ENCODE results near the gene AGFG2. TPM values are rescaled to one million over a fixed set of nuclear protein-coding genes. Genes with fewer than 3 reads are reported as not detected.

The AGFG2 gene
- total RNA-seq, 2 donors from 2014 or later, result 65.0 to 75.5 TPM

- intact Hi-C loops (cut with DNase I, micrococcal nuclease), result no loop called here
Observed at GRCh38 chr7:100578246-100579183, 39.5 kb downstream of the AGFG2 start.

GRCh38 chr7:100580466-100581283, 41.7 kb downstream of the AGFG2 start:
- ATAC-seq (no peak), DNase-seq (no peak)
- intact Hi-C loops (cut with DNase I, micrococcal nuclease), result loop anchor here in 1 of 2 donors (10.0 kb wide), 1 partner anchor 104 kb away; no protein-coding TSS in a partner anchor

More at GRCh38 chr7:100578246-100579183, 39.5 kb downstream of the AGFG2 start:
- ATAC-seq, result no peak
- DNase-seq, result no peak

- intact Hi-C loops (cut with DNase I, micrococcal nuclease), result loop anchor here in 1 of 2 donors (10.0 kb wide), 1 partner anchor 103 kb away; no protein-coding TSS in a partner anchor
- no peak for ATAC-seq
- DNase-seq, result no peak
Observed at GRCh38 chr7:100582041-100582579, 43.1 kb downstream of the AGFG2 start.

- intact Hi-C loops (cut with DNase I, micrococcal nuclease), result loop anchor here in 1 of 2 donors (10.0 kb wide), 1 partner anchor 102 kb away; no protein-coding TSS in a partner anchor
- DNase-seq, result no peak
- no peak for ATAC-seq
Observed at GRCh38 chr7:100582650-100583049, 43.6 kb downstream of the AGFG2 start.

GRCh38 chr7:100583132-100584053, 44.4 kb downstream of the AGFG2 start:
- peak; percentile 72 to 73 for DNase-seq
- no peak for ATAC-seq
- intact Hi-C loops (cut with DNase I, micrococcal nuclease), result loop anchor here in 1 of 2 donors (10.0 kb wide), 1 partner anchor 101 kb away; no protein-coding TSS in a partner anchor

- ATAC-seq (no peak), DNase-seq (peak; percentile 34)
- intact Hi-C loops (cut with DNase I, micrococcal nuclease), result loop anchor here in 1 of 2 donors (10.0 kb wide), 1 partner anchor 101 kb away; no protein-coding TSS in a partner anchor
Observed at GRCh38 chr7:100584054-100584682, 45.2 kb downstream of the AGFG2 start.

GRCh38 chr7:100584683-100585510, 45.9 kb downstream of the AGFG2 start:
- intact Hi-C loops (cut with DNase I, micrococcal nuclease), result loop anchor here in 1 of 2 donors (10.0 kb wide), 1 partner anchor 100 kb away; no protein-coding TSS in a partner anchor
- peak; percentile 72 to 85 for DNase-seq
- peak; percentile 31 for ATAC-seq

GRCh38 chr7:100585511-100586265, 46.7 kb downstream of the AGFG2 start, which contains the start of gene LRCH4:
LRCH4 (minus strand) TSS chr7:100586129; CDS start chr7:100586100, 29 bp downstream.
- intact Hi-C loops (cut with DNase I, micrococcal nuclease), result loop anchor here in 1 of 2 donors (10.0 kb wide), 1 partner anchor 99 kb away; no protein-coding TSS in a partner anchor
- ATAC-seq (peak; percentile 77), DNase-seq (peak; percentile 70 to 82)

GRCh38 chr7:100586266-100587025, 47.4 kb downstream of the AGFG2 start, which contains the start of gene FBXO24:
FBXO24 (plus strand) TSS chr7:100586328; CDS start chr7:100586626, 298 bp downstream.
- ATAC-seq (peak; percentile 78), DNase-seq (peak; percentile 99 to 100)
- intact Hi-C loops (cut with DNase I, micrococcal nuclease), result loop anchor here in 1 of 2 donors (10.0 kb wide), 1 partner anchor 98 kb away; no protein-coding TSS in a partner anchor

GRCh38 chr7:100588438-100588837, 49.4 kb downstream of the AGFG2 start:
- DNase-seq, result no peak
- intact Hi-C loops (cut with DNase I, micrococcal nuclease), result loop anchor here in 1 of 2 donors (10.0 kb wide), 1 partner anchor 96 kb away; no protein-coding TSS in a partner anchor
- ATAC-seq, result no peak

- DNase-seq, result no peak
- ATAC-seq, result no peak
- intact Hi-C loops (cut with DNase I, micrococcal nuclease), result loop anchor here in 1 of 2 donors (10.0 kb wide), 1 partner anchor 95 kb away; no protein-coding TSS in a partner anchor
Observed at GRCh38 chr7:100589341-100589947, 50.4 kb downstream of the AGFG2 start.

GRCh38 chr7:100590077-100590737, 51.2 kb downstream of the AGFG2 start:
- ATAC-seq, result no peak
- peak in 1 of 2 donors; percentile 30 for DNase-seq
- intact Hi-C loops (cut with DNase I, micrococcal nuclease), result no loop called here

GRCh38 chr7:100591596-100591995, 52.6 kb downstream of the AGFG2 start:
- intact Hi-C loops (cut with DNase I, micrococcal nuclease), result no loop called here
- no peak for ATAC-seq
- no peak for DNase-seq

GRCh38 chr7:100595188-100595587, 56.2 kb downstream of the AGFG2 start:
- ATAC-seq (no peak), DNase-seq (no peak)
- intact Hi-C loops (cut with DNase I, micrococcal nuclease), result no loop called here
